ENCODE data around the gene GREB1.

The GREB1 gene

DNA sequence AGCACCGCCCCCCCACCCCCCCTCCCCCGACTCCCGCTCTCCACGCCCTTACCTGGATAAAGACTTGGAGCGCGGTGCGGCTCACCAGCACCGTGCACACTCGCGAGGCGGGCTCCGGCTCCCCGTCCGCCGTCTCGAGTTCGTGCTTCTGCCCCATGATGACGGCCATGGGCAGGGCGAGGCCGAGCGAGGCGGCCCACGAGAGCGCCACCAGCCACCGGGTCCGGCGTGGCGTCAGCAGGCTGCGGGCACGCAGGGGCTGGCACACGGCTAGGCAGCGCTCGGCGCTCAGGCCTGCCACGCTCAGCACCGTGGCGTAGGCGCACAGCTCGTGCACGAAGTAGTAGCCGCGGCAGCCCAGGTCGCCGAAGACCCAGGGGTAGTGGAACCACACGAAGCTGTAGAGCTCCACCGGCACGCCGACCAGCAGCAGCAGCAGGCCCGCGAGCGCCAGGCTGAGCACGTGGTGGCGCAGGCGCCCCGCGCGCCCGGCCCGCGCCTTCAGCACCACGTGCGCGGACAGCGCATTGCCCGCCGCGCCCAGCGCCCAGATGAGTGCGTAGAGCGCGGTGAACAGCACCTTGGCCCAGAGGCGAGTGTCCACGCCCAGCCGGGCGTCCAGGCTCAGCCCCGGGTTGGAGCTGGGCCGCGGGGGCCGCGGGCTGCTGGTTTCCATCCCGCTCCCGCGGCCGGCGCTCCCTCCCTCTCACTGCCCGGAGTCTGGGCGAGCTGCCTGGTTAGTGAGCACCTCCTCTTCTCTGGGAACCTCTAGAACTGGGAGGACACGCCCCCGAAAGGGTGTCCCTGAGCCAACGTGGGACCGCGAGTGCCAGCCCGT is 135.8 kb downstream of the GREB1 start, which contains the start of gene NTSR2:
TSS of gene NTSR2 (minus strand) at position 742 of the 838 bp plus-strand sequence. CDS start at position 676, 66 bp downstream.
- TF ChIP-seq, protein P1, sequence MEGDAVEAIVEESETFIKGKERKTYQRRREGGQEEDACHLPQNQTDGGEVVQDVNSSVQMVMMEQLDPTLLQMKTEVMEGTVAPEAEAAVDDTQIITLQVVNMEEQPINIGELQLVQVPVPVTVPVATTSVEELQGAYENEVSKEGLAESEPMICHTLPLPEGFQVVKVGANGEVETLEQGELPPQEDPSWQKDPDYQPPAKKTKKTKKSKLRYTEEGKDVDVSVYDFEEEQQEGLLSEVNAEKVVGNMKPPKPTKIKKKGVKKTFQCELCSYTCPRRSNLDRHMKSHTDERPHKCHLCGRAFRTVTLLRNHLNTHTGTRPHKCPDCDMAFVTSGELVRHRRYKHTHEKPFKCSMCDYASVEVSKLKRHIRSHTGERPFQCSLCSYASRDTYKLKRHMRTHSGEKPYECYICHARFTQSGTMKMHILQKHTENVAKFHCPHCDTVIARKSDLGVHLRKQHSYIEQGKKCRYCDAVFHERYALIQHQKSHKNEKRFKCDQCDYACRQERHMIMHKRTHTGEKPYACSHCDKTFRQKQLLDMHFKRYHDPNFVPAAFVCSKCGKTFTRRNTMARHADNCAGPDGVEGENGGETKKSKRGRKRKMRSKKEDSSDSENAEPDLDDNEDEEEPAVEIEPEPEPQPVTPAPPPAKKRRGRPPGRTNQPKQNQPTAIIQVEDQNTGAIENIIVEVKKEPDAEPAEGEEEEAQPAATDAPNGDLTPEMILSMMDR (IDR thresholded peaks at IDR 0.05) = no peak
- DNase-seq (ENCODE audit: low spot score) = no peak
- Histone ChIP-seq H3K27ac (no peak within 1 kb of the TSS), H3K4me3 (peak within 1 kb of the TSS; percentile 43)

GRCh38 chr2:11672407-11672806 is 138.6 kb downstream of the GREB1 start:
- TF ChIP-seq, protein P1 (IDR thresholded peaks at IDR 0.05) = no peak
- DNase-seq (ENCODE audit: low spot score) = no peak
- H3K27ac ChIP-seq = no peak overlapping the region

DNA sequence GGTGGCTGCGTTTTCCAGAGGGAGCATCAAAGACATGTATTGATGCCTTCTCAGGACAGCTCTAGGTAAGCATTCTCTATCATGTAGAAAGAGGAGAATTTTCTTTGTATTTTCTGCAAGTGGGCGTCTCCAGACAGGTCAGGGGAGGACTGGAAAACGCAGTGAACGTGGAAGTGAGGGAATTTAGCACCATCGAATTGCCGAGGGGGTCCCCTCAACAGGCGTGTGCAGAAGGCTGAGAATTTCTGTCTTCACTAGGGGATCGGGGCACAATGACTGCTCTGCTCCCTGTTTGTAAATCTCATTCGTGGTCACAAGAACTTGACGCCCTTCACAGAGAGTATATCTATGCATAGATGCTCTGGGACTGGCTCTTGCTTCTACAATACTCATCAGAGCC is 141.1 kb downstream of the GREB1 start:
- peak; percentile 24 for DNase-seq (ENCODE audit: low spot score)
- TF ChIP-seq, protein P1 (IDR thresholded peaks at IDR 0.05) = no peak
- Histone ChIP-seq H3K4me3 (no peak overlapping the region), H3K27ac (no peak overlapping the region)

More at GRCh38 chr2:11672407-11672806, 138.6 kb downstream of the GREB1 start:
- no peak overlapping the region for H3K4me3 ChIP-seq

GRCh38 chr2:11675423-11676112 is 141.7 kb downstream of the GREB1 start:
- H3K27ac ChIP-seq = no peak overlapping the region
- peak; percentile 8 for DNase-seq (ENCODE audit: low spot score)

DNA sequence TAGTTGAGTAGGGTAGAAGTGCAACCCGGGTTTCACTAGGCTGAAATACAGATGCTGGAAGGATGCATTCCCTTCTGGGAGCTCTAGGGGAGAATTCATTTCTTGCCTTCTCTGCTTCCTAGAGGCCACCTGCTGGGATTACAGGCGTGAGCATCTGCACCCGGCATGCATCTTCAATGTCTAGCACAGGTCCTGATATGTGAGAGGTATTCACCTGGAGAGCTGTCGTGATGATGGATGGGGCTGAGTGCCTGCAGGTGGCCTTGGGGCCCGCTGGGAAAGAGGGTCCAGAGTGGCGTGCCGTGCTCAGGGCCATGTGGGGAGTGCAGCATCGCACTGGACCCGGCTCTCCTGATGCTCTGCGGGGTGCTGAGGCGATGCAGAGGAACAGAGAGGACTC is 142.8 kb downstream of the GREB1 start:
- TF ChIP-seq, protein P1 (IDR thresholded peaks at IDR 0.05) = no peak
- DNase-seq (ENCODE audit: low spot score) = peak; percentile 43
- H3K27ac ChIP-seq = no peak overlapping the region
- no peak overlapping the region for H3K4me3 ChIP-seq

More at GRCh38 chr2:11675423-11676112, 141.7 kb downstream of the GREB1 start:
- TF ChIP-seq, protein P1 (IDR thresholded peaks at IDR 0.05) = no peak
- no peak overlapping the region for H3K4me3 ChIP-seq

- H3K27ac ChIP-seq = no peak overlapping the region
- peak; percentile 59 for DNase-seq (ENCODE audit: low spot score)
- TF ChIP-seq, protein P1 (IDR thresholded peaks at IDR 0.05) = no peak
- no peak overlapping the region for H3K4me3 ChIP-seq
Measured at GRCh38 chr2:11677136-11678055, 143.6 kb downstream of the GREB1 start.
